OCI-LY3 (cell line): ENCODE results near the gene GPR137B.

Experiments used
- H2AFZ ChIP-seq: fragments of 200-600, 300-600 bp; shearing (Covaris generic); 2 replicates; pipeline ENCODE4 v1.6.0; 2014; ENCODE audit warnings: antibody characterized with exemption, low read depth, low read length
- H3K27ac ChIP-seq: fragments of 200-600, 300-600 bp; sonication (generic); 2 replicates; pipeline ENCODE4 v1.5.1; 2014; ENCODE audit warnings: mild to moderate bottlenecking, low read length, moderate library complexity, mixed read lengths
- H3K27me3 ChIP-seq: fragments of 200-600, 300-600 bp; sonication (generic); 2 replicates; pipeline ENCODE4 v1.6.1; 2014; ENCODE audit warnings: low read depth, low read length, mixed read lengths
- H3K36me3 ChIP-seq: fragments of 200-600, 300-600 bp; sonication (generic); replicated peaks from 2 replicates; pipeline ENCODE3; 2014; ENCODE audit warnings: low read depth, low read length, mixed read lengths
- H3K4me1 ChIP-seq: fragments of 300-600, 200-600 bp; sonication (generic); 2 replicates; pipeline ENCODE4 v1.6.1; 2014; ENCODE audit warnings: low read length, mixed read lengths
- H3K4me2 ChIP-seq: fragments of 200-600, 300-600 bp; sonication (generic); 2 replicates; pipeline ENCODE4 v1.6.1; 2014; ENCODE audit warnings: low read length, mixed read lengths
- H3K4me3 ChIP-seq: fragments of 300-600, 200-600 bp; sonication (generic); 2 replicates; pipeline ENCODE4 v1.5.1; 2014; ENCODE audit warnings: antibody characterized with exemption, mild to moderate bottlenecking, low read length, moderate library complexity
- H3K79me2 ChIP-seq: fragments of 300-600, 200-600 bp; shearing (Covaris generic); 2 replicates; pipeline ENCODE4 v1.6.1; 2014; ENCODE audit warnings: mild to moderate bottlenecking, low read length, mixed read lengths
- H3K9ac ChIP-seq: fragments of 300-600, 200-600 bp; shearing (Covaris generic); 2 replicates; pipeline ENCODE4 v1.6.0; 2014; ENCODE audit warnings: mild to moderate bottlenecking, low read length, moderate library complexity
- H3K9me3 ChIP-seq: fragments of 200-600, 300-600 bp; shearing (Covaris generic); 2 replicates; pipeline ENCODE4 v1.6.1; 2014; ENCODE audit warnings: low read length, mixed read lengths; ENCODE audit not compliant: insufficient read depth
- H4K20me1 ChIP-seq: fragments of 200-600, 300-600 bp; sonication (generic); 2 replicates; pipeline ENCODE4 v1.6.1; 2016; ENCODE audit warnings: low read length, mixed read lengths; ENCODE audit not compliant: insufficient read depth
- CTCF ChIP-seq: fragments of 200-600, 300-600 bp; sonication (generic); IDR thresholded peaks from 2 replicates; pipeline ENCODE4 v1.5.1; 2014; ENCODE audit warnings: antibody characterized with exemption, low read length, low read depth
- EZH2phosphoT487 ChIP-seq: fragments of 200-600 bp; shearing (Covaris generic); IDR thresholded peaks from 2 replicates; pipeline ENCODE4 v1.6.1; 2018; ENCODE audit warnings: antibody characterized with exemption, mixed run types, low read depth

GPR137B gene

GRCh38 chr1:236220473-236220872, 78.1 kb downstream of the GPR137B start:
- H3K4me2 ChIP-seq = no peak overlapping the region
- H3K9me3 ChIP-seq = no peaks in the 10 kb centered on the region
- H3K79me2 ChIP-seq = no peaks in the 10 kb centered on the region
- H3K9ac ChIP-seq = no peak overlapping the region
- no peaks in the 10 kb centered on the region for H3K27me3 ChIP-seq
- no peaks in the 10 kb centered on the region for H4K20me1 ChIP-seq
- H3K27ac ChIP-seq = no peak overlapping the region
- TF ChIP-seq CTCF = no peak
- no peak for TF ChIP-seq EZH2phosphoT487
- H3K4me3 ChIP-seq = no peak overlapping the region
- peaks cover 7% of the 10 kb centered on the region for H3K4me1 ChIP-seq
- no peak overlapping the region for H2AFZ ChIP-seq
- H3K36me3 ChIP-seq = peaks cover 15% of the 10 kb centered on the region

GRCh38 chr1:236222632-236223031, 80.3 kb downstream of the GPR137B start:
- H3K27me3 ChIP-seq = no peaks in the 10 kb centered on the region
- no peaks in the 10 kb centered on the region for H3K9me3 ChIP-seq
- H3K79me2 ChIP-seq = no peaks in the 10 kb centered on the region
- no peak overlapping the region for H2AFZ ChIP-seq
- no peak for TF ChIP-seq CTCF
- no peak for TF ChIP-seq EZH2phosphoT487
- H4K20me1 ChIP-seq = no peaks in the 10 kb centered on the region
- peaks cover 7% of the 10 kb centered on the region for H3K4me1 ChIP-seq
- H3K36me3 ChIP-seq = peaks cover 9% of the 10 kb centered on the region
- no peak overlapping the region for H3K27ac ChIP-seq
- no peak overlapping the region for H3K9ac ChIP-seq
- H3K4me2 ChIP-seq = no peak overlapping the region
- no peak overlapping the region for H3K4me3 ChIP-seq

GRCh38 chr1:236228411-236228810, 86.1 kb downstream of the GPR137B start:
- Histone ChIP-seq H4K20me1 (no peaks in the 10 kb centered on the region), H3K9ac (no peak overlapping the region), H3K4me1 (peaks cover under 1% of the 10 kb centered on the region; the same call in 1 of the 2 replicates), H3K4me3 (no peak overlapping the region), H3K4me2 (no peak overlapping the region), H3K9me3 (no peaks in the 10 kb centered on the region), H3K27me3 (no peaks in the 10 kb centered on the region), H3K27ac (no peak overlapping the region), H3K36me3 (peaks cover 9% of the 10 kb centered on the region), H3K79me2 (no peaks in the 10 kb centered on the region), H2AFZ (no peak overlapping the region)
- no peak for TF ChIP-seq EZH2phosphoT487
- no peak for TF ChIP-seq CTCF

GRCh38 chr1:236235116-236235515, 92.8 kb downstream of the GPR137B start:
- no peaks in the 10 kb centered on the region for H3K27me3 ChIP-seq
- H3K36me3 ChIP-seq = peaks cover 3% of the 10 kb centered on the region
- H3K4me2 ChIP-seq = no peak overlapping the region
- H3K4me1 ChIP-seq = no peaks in the 10 kb centered on the region
- H2AFZ ChIP-seq = no peak overlapping the region
- H3K79me2 ChIP-seq = no peaks in the 10 kb centered on the region
- no peak overlapping the region for H3K27ac ChIP-seq
- no peak overlapping the region for H3K9ac ChIP-seq
- no peaks in the 10 kb centered on the region for H3K9me3 ChIP-seq
- no peaks in the 10 kb centered on the region for H4K20me1 ChIP-seq
- no peak for TF ChIP-seq CTCF
- no peak for TF ChIP-seq EZH2phosphoT487
- no peak overlapping the region for H3K4me3 ChIP-seq
